RWPE1 (cell line): ENCODE measurements around the gene ABLIM2.

Experiments
- CTCF ChIA-PET: fragments of 350-600 bp; sonication (Branson Sonifier 250); formaldehyde crosslinking; extraction: SDS; loops from one replicate; lab custom pipeline; 2021; lab: Yijun Ruan, JAX
- POLR2A ChIA-PET: fragments of 400-600 bp; formaldehyde crosslinking; extraction: SDS; loops from one replicate; lab custom pipeline; 2020; ENCODE audit warnings: antibody characterized with exemption; ENCODE audit not compliant: low non-redundant PET; lab: Yijun Ruan, JAX
- DNase-seq: peaks from one replicate; pipeline ENCODE4 v3.0.0; 2012; ENCODE audit warnings: low spot score
- H3K27ac ChIP-seq: fragments of 450-650 bp; 2 replicates; pipeline ENCODE4 v1.5.1; 2017
- TF ChIP-seq, protein P1 (sequence below): fragments of 450-650 bp; conservative IDR thresholded peaks from 2 replicates; pipeline ENCODE4 v1.5.1; 2017; ENCODE audit warnings: low read depth, mild to moderate bottlenecking

The ABLIM2 gene

DNA sequence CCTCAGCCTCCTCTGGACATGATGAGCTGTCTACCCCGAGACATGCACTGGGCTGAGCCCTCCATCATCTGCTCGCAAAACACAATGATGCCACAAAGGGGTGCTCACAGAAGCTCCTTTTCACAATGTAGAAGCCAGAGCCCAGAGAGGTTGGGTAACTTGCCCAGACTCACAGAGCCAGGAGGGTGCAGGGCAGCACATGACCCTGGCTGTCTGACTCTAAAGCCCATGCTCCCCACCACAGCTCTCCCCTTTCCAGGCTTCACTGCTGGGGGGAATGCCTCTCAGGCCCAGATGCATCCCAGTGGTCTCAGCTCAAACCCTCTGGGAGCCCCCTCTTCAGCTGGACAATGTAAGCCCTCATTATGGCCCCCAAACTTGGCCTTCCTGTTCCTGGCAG is 120.5 kb downstream of the ABLIM2 start:
- POLR2A ChIA-PET = no interaction called here
- no peak for DNase-seq
- TF ChIP-seq, protein P1, sequence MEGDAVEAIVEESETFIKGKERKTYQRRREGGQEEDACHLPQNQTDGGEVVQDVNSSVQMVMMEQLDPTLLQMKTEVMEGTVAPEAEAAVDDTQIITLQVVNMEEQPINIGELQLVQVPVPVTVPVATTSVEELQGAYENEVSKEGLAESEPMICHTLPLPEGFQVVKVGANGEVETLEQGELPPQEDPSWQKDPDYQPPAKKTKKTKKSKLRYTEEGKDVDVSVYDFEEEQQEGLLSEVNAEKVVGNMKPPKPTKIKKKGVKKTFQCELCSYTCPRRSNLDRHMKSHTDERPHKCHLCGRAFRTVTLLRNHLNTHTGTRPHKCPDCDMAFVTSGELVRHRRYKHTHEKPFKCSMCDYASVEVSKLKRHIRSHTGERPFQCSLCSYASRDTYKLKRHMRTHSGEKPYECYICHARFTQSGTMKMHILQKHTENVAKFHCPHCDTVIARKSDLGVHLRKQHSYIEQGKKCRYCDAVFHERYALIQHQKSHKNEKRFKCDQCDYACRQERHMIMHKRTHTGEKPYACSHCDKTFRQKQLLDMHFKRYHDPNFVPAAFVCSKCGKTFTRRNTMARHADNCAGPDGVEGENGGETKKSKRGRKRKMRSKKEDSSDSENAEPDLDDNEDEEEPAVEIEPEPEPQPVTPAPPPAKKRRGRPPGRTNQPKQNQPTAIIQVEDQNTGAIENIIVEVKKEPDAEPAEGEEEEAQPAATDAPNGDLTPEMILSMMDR = no peak
- CTCF ChIA-PET = no interaction called here
- no peak overlapping the region for H3K27ac ChIP-seq

DNA sequence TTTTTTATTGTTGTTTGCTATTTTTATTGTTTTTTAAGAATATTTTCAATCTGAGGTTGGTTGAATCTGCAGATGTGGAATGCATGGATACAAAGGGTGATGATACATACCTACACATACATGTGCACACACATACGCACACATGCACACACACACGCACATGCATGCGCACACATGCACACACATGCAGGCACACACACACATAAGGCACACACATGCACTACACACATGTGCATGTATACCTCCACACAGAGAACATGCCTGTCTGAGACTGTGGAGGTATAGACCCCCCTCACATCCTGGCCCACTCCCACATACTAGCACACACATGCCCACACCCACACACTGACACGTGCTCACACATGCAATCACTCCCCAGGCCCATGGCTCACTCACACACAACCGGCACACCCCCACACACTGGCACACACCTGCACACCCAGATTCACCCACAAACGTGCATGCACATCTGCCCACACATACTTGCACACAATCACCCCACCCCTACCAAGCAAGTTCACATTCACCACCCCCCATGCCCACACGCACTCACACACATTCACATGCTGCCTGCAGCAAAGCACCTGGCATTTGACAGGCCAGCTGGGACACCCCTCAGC is 121.4 kb downstream of the ABLIM2 start:
- ChIA-PET POLR2A (no interaction called here), CTCF (no interaction called here)
- no peak for DNase-seq
- no peak overlapping the region; the same call in 1 of the 2 replicates for H3K27ac ChIP-seq
- TF ChIP-seq, protein P1 = no peak

DNA sequence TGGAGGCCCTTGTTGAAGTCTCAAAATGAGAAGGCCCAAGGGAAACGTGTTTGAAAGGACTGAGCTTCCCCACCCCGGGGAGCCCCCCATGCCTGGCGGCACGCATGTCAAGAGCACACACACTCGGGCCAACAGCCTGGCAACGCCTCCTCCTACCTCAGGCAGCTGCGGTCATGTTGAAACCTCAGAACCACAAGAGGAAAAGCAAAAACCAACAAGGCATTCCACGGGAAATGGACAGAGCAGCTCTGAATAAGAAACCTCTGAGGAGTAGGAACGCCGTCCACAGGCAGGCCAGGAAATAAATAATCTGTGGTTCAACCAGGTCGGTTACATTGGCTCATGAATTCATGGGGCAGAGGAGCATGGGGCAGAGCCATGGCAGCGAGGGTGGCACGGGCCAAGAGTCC is 123.2 kb downstream of the ABLIM2 start:
- H3K27ac ChIP-seq = no peak overlapping the region
- POLR2A ChIA-PET = no interaction called here
- DNase-seq = no peak
- CTCF ChIA-PET = no interaction called here
- TF ChIP-seq, protein P1 = no peak

DNA sequence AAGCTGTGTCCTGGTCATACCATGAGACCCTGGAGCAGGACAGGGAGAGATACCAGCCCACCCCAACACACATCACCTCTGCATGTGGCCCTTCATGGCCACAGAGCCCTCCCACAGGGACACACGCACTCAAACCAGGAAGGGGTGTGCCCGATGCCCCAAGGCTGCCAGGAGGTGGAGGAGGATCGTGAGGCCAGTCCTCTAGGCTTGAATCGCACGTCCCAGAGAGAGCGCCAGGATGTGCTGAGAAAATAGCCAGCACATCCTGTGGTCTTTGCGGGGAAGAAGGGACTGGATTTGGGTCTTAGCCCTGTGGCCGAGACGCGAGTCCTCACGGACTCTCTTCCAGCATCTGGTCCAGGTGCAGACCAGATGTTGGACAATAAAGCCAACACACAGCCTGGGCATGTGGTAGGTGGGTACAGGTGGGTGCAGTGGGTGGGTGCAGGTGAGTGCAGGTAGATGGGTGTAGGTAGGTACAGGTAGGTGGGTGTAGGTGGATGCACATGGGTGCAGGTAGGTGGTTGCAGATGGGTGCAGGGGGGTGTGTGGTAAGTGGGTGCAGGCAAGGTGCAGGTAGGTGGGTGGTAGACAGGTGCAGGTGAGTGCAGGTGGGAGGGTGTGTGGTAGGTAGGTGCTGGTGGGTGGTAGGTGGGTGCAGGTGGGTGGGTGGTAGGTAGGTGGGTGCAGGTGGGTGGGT is 124.6 kb downstream of the ABLIM2 start:
- TF ChIP-seq, protein P1 = no peak
- H3K27ac ChIP-seq = no peak overlapping the region
- no peak for DNase-seq
- ChIA-PET POLR2A (no interaction called here), CTCF (no interaction called here)

DNA sequence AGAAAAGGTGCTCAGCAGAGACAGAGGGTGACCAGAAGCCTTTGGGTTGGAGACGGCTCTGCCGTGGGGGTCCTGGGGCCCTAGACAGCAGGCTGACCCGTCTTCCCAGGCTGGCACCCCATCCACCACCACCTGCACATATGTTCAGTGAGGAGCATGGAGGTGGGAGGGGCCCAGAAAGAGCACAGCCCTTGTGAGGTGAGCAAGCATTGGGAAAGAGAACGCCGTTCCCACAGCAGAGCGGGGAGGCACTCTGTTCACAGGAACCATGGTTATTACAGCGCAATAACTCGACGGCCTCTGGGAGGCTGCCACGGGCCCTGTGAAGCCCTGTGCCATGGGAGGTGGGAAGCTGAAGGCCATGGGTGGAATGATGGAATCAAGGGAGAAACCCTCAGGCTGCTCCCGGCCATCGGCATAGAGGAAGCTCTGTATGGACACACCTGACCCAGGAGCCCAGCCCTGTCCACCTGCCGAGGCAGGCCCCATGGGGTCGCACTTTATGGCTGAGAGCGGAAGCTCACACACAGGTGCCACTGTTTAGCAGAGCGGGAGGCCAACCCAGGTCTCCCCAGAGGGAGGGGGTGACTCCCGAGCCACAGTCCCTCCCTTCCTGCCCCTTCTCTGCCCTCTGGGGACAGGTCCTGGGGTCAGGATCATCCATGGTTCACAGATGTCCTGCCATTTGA is 125.4 kb downstream of the ABLIM2 start:
- DNase-seq = no peak
- TF ChIP-seq, protein P1 = no peak
- POLR2A ChIA-PET = no interaction called here
- CTCF ChIA-PET = no interaction called here
- no peak overlapping the region; the same call in 1 of the 2 replicates for H3K27ac ChIP-seq

DNA sequence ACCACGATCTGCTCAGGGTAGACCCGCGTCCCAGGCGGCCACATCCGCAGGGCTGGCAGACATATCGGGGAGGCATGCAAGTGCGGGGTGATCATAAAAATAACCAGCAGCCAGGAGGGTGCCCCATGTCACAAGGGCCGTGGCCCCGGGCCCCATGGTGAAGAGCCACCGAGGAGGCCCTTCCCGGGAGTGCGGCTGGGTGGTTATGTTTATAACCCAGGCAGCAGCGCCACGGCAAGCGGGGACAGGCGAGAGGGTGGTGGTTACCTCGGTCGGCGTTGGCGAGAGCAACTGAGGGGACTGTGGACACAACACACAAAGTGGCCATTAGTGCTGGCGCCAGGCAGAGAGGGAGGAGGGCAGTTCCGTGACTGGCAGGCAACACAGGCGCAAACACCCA is 126.2 kb downstream of the ABLIM2 start:
- TF ChIP-seq, protein P1 = no peak
- no peak for DNase-seq
- no peak overlapping the region; the same call in 1 of the 2 replicates for H3K27ac ChIP-seq
- POLR2A ChIA-PET = no interaction called here
- CTCF ChIA-PET = no interaction called here
